Fibroblast of peridontal ligament (primary cell): Measurements from ENCODE around the gene ZFP36L2.

Experiments
- DNase-seq: peaks from one replicate; pipeline ENCODE4 v3.0.0-alpha.2; 2010; ENCODE audit errors: extremely low read depth

ZFP36L2 gene

DNA sequence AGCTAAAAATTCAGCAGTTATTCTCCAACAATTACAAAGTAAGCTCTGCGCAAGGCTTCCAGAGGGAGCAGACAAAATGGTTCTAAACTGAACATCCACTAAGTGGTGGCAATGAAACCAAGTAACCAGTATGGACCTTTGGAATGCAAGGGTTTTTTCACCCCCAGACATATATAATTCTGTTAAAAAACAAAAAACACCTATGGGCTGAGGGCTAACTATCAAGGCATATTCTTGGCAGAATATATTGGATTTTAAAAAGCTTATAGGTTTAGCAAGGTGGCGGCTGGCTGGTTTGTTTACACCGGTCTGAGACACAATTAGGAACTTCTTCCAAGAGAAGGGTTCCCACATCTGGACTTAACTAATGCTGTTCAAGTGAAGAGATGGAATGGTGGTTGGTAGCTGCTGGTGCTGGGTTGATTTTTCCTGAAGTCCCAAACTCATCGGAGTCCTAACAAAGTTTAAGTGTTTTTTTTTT, 2.8 kb downstream of the ZFP36L2 start:
- DNase-seq, result peak; percentile 71

DNA sequence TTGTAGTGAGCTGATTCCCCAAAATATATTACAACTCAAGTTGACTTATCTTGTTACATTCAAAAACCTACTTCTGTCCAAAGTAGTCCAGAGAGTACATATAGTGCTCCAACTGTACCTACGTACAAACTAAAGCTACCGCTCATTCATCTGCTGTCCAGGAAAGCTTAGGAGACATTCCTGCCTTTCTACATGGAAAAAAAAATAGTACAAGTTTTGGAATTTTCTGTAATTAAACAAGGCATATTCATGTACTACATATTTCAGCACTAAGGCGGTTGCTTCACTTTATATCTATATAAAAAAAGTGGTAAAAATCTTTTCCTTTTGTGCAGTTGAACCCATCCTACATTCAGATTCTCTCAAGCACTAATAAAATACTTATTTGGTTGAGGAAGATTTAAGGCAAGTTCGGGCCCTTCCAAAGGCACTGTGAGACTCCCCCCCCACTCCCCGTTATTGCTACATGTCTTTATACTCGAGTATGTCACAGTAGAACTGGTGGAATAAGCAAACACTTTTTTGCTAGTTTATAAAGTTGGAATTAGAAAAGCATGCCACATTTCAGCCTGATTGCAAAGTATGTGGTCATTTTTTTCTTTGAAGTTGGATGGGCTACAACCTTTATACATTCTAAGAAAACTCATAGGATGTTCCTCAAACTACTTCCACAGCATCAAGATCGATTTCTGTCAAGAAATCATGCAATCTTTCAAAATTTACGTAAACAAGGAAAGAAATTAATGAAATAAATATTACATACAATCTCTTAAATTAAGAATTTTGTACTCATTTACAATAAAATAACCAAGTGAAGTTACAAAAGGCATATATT, 3.7 kb downstream of the ZFP36L2 start:
- peak; percentile 51 for DNase-seq

DNA sequence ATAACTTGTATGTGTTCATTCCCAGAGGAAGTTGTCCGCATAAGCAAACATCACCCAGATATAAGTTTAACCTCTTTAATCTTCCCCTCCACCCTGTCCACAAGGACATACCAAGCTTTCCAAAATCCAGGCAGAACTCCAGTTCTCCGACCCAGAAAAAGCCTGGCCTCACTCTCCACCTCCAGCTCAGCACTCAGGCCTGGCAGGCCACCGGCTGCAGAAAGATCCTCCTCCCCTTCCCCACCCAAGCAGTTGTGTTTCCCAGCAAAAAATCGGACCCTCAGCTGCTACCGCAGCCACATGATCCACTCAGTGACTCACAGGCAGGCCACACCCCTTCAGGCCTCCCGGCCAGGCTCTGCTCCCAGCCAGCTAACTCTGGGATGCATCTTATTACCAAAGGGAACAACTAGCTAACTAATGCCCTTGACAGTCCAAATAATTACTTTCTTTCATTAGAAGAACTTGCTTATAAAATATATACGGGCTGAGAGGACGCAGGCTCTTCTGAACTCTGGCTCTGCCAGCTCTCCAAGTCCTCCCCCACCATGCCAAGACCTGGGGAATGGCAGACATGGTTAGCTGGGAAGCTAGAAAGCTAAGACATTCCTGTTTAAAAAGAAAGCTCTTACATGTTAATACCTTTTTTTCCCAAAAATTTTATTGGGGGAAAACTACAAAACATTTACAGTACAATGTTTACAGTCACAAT, 4.5 kb downstream of the ZFP36L2 start:
- peak; percentile 97 for DNase-seq

DNA sequence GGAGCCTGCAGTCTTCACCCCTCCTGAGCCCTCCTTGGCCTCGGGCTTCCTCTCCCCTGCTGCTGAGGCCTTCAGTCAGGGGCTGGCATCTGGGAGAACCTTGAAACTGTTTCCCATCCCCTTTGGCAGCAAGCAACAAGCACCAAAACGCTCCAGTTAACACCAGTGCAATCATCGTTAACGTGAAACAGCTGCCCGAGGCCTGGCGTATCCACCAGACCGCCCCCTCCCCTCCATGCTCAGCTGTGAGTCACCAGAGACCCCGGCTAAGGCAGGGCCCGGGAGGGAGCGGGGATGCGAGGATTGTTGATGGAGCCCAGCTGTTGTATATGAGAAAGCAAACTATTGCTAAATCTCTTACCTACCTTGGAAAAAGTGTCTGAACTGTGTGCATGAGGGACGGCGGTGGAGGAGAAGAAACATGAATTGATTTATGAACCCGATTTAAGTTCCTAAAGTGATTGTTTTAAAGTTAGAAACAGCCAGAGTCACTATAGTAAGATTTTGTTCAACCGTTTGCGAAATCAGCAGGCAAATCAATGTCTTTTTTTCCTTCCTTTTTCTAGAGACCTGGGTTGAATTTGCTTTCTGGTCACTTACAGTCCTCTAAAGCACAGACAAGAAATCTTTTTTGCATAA, 5.2 kb downstream of the ZFP36L2 start:
- DNase-seq, result peak; percentile 94

DNA sequence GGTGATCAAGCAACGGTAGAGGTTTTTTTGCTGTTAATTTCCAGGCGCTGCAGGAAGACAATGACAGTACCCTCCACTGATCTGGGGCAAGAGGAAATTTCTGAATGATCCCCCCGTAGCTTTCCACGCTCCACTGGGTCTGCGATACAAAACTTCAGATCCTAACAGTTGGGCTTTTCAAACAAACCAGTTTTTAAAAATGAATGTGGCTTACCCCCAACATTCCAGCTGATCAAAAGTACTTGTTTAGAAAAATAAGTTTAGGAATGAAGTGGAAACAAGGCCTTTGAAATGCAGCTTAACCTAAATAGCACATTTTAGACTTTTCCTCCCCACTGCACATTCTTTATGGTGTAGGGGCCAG, 5.7 kb downstream of the ZFP36L2 start:
- DNase-seq, result no peak

DNA sequence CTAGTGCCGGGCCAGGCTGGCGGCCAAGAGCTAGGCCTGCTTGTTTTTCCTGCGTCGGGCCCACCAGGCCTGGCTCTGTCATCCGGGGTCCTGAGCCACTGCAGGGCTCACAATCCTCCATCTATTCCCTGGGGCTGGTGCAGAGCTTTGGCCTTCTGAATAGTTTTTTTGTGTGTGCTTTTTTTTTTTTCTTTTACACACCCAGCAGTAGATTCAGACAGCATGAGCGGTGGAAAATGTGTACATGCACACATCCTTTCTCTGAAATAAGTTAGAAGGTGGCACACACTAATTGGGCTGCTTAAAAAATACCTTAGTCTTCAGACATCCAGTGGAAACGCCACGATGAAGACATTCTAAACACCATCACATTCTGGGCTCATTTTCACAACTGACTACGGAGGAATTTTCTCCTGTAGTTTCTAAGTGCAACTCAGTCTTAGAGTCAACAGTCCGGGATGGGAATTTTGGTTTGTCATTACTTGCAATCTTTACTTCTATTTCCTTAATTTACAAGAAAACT, 6.1 kb downstream of the ZFP36L2 start:
- DNase-seq, result peak; percentile 61

DNA sequence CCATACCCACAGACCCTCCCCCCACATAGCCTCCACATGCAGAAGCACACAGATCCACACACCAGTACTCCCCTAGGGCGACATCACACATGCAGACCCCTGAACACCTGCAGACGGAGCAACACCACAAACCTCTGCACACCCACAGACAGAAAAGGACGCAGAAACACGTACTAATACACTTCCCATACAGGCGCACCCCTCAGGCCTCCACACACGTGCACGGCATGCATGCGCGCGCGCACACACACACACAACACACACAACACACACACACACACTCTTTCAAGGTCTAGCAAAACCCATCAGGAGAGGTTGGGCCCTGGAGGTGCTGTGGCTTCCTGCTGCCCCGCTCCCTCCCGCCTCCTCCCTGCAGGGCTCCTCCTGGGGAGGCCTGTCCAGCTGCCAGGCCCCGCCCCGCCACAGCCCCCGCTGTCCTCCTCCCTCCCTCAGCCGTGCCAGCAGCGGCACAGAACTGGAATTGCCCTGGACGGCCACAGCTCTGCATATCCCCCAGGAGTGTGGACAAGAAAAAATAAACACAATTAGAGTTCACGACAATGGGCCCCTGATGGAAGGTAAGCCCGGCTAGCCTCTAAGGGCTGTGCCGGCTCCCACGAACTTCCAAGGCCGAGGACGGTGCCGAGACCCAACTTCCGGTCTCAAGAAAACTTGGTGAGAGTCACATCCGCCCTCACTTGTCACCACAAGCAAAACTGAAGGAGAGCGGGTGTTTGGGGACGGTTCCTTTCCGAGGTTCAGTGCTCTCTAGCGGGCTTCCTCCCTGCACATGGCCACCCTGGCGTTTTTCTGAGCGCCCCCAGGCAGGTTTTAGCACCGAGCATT, 6.8 kb downstream of the ZFP36L2 start:
- peak; percentile 63 for DNase-seq

DNA sequence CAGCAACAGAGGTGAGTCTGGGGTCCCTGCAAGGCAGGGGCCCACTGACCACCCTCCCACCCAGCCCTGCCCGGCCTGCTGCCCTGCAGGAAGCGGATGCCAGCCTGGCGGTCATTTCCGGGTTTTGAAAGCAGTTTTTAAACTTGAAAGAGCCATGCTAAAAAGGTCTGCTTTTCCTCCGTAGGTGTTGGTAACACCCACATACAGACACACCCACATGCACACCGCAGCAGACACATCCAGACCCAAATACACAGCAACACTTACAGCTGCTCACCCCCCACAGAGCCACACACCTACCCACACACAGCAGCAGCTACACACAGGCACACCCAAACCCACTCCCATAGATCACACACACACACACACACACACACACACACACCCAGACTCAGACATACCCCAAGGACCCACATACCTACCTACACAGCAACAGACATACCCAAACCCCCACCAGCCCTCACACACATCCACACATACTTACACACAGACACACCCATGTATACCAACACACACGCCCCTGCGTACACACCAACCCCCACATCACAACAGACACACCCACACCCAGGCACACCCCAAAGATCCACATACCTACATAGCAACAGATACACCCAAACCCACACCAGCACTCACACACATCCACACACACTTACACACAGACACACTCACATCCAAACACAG, 7.6 kb downstream of the ZFP36L2 start:
- peak; percentile 13 for DNase-seq

DNA sequence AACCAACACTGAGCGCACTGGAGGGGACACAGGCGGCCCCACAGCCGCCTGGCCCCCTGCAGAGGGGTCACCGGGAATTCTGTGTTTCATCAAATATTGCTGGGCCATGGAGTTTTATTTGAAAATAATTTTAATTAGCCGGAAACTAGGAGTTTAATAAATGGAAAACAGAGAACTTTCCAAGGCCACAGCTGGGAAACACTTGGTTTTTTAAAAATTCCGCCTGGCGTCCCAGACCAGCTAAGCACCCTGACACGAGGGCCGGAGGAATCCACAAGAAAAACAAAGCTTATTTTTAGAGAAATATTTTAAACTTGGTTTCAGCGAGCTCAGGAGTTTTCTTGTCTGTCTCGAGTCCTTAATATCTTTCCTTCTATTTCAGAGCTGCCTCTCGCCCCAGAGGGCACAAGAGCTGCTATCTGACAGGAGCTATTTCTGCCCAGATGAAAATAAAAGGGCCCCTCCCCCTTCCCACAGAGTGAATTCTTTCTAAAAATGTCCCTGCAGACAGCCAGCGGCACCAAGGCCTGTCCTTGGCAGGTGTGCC, 8.2 kb downstream of the ZFP36L2 start:
- peak; percentile 54 for DNase-seq

DNA sequence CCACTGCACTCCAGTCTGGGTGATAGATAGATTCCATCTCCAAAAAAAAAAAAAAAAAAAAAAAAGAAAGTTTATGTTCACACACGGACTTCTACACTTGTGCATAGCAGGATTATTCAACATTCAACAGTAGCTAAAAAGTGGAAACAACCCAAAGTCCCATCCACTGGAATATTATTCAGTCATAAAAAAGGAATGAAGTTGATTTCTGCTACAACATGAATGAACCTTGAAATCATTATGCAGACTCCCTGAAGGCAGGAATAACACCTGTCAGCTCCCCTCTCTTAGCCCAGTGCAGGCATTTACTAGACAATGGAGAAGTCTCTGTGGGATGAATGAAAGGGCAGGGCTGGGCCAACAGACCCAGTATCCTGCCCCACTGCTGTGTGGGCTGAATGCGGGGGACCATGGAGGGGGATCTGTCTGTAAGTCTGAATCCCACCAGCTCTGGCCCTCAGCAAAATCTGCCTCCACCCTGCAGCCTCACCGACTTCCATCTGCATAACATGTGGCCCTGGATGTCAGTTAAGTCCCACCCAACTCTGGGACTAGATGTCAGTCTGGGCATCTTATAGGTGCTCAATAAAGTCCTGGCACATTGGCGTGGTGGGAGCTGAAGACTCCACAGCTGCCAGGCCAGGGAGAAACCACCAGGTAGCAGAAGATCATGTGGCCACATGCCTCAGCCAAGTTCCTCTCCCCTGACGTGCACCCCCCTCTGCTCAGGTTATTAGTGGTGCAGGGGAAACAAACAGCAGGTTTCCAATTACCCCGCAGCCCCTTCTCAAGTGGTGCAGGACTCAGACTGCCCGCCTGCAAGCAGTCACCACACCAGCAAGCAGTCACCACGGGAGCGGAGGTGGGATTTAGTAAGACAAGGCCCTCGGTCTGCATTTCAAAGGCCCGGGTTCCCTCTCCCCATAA, 8.9 kb downstream of the ZFP36L2 start:
- no peak for DNase-seq

DNA sequence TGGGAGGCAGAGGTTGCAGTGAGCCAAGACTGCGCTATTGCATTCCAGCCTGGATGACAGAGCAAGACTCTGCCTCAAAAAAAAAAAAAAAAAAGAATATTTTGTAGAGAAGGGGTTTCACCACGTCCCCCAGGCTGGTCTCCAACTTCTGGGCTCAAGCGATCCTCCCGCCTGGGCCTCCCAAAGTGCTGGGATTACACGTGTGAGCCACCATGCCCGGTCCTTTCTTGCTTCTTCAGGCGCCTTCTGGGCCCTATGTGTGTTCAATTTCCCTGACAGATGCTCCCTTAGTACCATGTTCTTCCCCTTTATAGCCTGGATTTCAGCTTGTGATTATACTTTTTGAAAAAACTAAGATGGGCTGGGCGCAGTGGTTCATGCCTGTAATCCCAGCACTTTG, 9.8 kb downstream of the ZFP36L2 start:
- no peak for DNase-seq

DNA sequence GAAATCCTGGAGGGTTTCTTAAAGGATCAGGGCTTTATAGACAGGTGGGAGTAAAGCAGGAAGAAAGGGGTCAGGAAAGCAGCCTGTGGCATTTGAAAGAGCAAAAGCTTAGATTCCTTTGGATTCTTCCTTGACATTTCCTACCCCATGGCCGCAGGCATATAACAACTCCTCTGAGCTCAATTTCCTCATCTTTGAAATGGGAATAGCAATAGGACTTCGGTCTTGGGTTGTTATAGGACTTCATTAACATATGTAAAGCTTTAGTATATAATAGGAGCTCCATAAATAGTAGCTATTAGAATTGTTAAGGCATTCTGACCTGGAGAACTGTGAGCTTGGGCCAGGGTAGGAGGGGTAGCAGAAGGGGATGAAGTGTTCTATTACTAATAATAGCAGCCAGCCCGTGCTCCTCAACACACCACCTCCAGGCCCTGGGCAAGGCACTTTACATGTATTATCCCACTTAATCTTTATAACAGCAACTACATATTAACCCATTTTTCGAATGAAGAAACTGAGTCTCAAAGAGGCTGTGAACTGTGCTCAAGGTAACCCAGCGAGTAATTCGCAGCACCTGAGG, 10.6 kb downstream of the ZFP36L2 start:
- DNase-seq, result no peak

DNA sequence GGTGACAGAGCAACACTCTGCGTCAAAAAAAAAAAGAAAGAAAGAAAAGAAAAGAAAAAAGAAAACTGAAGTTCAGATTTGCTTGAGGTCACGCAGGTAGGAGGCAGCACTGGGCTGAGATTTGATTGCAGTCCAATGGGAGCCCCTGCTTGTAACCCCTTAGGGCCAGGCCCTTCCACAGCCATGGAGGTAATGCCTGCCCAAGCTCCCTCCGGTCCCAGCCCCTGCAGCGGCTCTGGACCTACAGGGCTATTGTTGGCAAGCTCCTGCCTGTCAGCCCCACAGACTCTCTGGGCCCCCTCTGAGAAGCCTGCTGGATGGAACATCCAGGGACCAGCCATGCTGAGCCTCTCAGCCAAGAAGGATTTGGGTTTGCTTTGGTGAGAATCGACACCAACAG, 12.2 kb downstream of the ZFP36L2 start:
- DNase-seq, result no peak

DNA sequence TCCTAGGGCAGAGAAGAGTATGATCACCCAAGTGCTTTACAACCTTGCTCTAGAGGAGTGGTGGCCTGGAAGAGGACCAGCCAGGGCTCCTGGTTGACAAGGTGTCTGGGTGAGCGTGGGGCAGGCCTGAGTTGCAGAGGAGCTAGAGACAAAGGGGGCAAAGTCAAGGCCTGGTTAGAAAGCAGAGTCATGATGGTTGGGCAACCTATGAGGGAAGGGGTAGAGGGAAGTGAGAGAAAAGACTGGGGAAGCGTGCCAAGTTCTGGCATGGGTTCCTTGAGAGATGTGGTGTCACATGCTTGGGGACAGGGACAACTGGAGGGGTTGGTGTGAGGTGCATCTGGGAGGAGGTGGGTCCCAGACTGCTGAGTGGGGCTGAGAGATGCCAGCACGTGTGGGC, 13.5 kb downstream of the ZFP36L2 start:
- DNase-seq, result no peak

DNA sequence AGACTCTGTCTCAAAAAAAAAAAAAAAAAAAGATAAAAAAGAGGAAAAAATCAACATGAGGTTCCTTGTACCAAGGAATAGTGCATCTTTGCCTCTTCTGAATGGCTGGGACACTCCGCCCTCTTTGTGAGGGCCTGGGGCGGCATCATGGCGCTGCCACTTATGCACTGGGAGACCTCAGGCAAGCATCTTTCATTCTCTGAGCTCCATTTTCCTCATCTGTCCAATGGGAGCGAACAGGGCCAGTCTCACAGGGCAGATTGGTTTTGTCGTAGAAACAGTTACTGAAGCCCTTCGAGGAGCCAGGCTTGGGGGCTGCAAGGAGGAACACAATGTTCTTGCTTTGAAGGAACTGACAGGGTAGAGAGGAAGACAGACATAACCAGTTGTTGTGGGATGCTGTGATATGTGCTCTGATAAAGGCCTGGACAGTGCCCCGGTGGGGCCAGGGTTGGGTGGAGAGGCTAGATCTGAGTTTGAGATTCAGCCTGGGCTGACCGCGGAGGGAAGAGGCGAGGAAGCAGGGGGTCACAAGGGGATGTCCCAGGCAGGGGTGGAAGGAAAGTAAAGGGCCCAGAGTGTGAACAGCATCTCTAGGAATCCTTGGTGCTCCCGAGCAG, 14.1 kb downstream of the ZFP36L2 start:
- DNase-seq, result no peak

DNA sequence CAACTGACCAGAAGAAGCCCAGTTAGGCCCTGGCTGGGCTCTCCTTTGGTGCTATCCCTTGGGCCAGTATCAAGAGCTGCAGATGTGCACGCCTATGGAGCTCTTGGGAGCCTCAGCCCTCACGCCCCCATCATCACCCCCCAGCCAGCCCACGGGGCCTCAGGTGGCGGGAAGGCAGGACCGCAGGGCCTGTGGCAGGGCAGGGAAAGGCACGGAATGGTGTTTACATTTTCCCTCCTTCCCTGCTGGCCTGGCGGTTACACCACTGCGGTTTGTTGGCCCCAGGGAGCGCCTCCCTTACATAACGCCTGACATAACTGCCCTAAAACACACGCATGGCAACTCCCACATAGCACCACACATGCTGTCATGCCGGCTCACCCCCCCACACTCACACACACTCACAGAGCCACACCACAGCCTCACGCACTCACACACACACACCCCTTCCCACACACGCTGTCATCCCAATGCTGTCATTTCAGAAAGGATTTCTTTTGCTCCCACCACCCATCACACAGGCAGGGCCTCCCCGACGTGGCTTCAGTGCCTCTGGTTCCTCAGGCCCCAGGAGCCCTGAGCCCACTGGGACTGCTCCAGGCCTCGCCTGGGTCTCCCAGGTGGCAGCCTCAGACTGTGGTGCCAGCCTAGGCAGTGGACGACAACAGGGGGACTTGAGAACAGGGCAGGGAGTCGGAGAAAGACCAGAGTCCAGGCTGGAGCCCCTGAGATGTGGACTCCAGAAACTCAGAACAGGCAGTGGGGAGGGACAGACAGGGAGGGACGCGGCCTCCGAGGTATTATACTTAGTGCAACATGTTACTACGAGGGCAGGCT, 15.7 kb downstream of the ZFP36L2 start:
- peak; percentile 95 for DNase-seq

DNA sequence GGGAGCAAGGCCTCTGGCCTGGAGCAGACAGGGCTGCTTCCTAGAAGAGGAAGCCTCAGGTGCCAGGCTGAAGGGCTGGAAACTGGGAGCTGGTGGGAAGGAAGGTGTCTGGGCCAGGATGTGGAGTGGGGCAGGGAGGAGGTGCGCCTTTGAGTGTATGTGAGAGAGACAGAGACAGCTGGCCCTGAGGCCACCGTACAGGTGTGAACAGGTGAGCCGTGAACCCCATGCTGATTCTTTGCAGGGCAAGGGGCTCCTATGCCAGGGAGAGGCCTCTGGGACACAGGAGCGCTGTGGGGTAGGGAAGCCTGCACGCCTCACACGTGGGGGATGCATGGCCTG, 16.3 kb downstream of the ZFP36L2 start:
- DNase-seq, result no peak

DNA sequence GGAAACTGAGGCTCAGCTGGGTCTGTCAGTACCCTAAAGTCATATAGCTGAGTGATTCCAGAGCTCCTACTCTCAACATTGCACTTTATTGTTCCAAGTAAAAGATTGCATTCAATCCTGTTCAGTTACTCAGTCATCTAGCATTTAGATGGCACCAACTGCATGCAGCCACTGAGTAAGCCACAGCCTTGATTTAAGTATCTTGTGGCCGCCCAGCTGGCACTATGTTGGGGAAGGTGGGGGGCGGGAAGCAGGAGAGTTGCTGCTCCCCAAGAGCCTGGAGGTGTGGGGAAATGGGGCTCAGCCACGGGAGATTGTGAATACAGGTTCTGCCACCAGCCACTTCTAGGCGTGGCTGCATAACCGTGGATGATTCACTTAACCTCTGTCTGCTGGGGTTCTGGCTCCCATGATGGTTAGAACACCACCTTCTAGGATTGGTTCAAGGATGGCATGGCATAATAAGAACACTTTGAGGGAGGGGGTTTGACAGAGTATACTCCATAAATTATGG, 17.1 kb downstream of the ZFP36L2 start:
- no peak for DNase-seq
